D721Med (cell line): ENCODE data around the gene CD34.

ENCODE experiments used
- DNase-seq: peaks from one replicate; pipeline ENCODE4 v3.0.0; 2011; ENCODE audit warnings: low spot score; ENCODE audit not compliant: insufficient read length
- FAIRE-seq: peaks from 2 replicates; lab custom pipeline; 2011; peaks lifted over from hg19 to GRCh38; lab: Jason Lieb, UNC
- CTCF ChIP-seq: IDR thresholded peaks from 2 replicates; pipeline ENCODE4 v1.5.1; 2012; ENCODE audit warnings: mild to moderate bottlenecking, control low read depth; ENCODE audit not compliant: insufficient read depth; ENCODE audit errors: missing control alignments

CD34 gene

GRCh38 chr1:207954104-207954503, 43.2 kb upstream of the CD34 start:
- DNase-seq (no peak), FAIRE-seq (no peak)
- TF ChIP-seq CTCF: no peak

GRCh38 chr1:207952617-207953542, 42.0 kb upstream of the CD34 start:
- no peak for TF ChIP-seq CTCF
- no peak for FAIRE-seq
- DNase-seq: no peak

GRCh38 chr1:207951652-207952051, 40.7 kb upstream of the CD34 start:
- TF ChIP-seq CTCF: no peak
- FAIRE-seq (no peak), DNase-seq (no peak)

GRCh38 chr1:207950750-207951149, 39.8 kb upstream of the CD34 start:
- TF ChIP-seq CTCF: no peak
- DNase-seq (no peak), FAIRE-seq (no peak)

- no peak for TF ChIP-seq CTCF
- FAIRE-seq (no peak), DNase-seq (no peak)
These were observed 38.8 kb upstream of the CD34 start for GRCh38 chr1:207949571-207950195.

GRCh38 chr1:207948536-207949250, 37.8 kb upstream of the CD34 start:
- DNase-seq (no peak), FAIRE-seq (no peak)
- no peak for TF ChIP-seq CTCF

GRCh38 chr1:207946756-207947155, 35.8 kb upstream of the CD34 start:
- no peak for FAIRE-seq
- DNase-seq: no peak
- no peak for TF ChIP-seq CTCF
